NCI-H2196 treated with DMSO at 0.1 percent for 48 hours (cell line): ENCODE data around the gene LONRF3.
"Not testable (repeated sequence)": the region's sequence is repeated elsewhere in the genome, so short reads cannot be mapped to it uniquely, and the experiment has no call there.

Experiments
- DNase-seq: peaks from one replicate; lab custom pipeline; 2025; ENCODE audit not compliant: unreplicated experiment; lab: John Stamatoyannopoulos, UW

The LONRF3 gene

DNA sequence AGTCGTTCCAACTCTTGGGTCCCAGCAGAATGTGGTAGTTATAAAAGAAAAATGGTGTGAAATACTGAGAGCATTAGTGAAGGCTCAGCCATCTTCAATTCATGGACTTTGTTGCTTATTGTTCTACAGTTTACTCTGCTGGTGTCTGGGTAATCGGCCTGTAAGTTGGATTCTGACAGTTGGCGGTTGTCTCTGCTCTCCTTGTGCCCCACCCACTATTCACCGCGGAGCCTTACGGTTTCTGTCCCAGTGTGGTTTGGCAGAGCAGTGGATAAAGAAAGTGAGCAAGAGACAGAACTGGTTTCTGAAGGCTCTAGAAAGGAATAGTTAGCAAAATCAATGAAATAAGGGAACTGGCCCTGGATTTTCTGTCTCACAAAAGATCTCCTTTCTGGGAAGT is 9.1 kb downstream of the LONRF3 start:
- DNase-seq: no peak

DNA sequence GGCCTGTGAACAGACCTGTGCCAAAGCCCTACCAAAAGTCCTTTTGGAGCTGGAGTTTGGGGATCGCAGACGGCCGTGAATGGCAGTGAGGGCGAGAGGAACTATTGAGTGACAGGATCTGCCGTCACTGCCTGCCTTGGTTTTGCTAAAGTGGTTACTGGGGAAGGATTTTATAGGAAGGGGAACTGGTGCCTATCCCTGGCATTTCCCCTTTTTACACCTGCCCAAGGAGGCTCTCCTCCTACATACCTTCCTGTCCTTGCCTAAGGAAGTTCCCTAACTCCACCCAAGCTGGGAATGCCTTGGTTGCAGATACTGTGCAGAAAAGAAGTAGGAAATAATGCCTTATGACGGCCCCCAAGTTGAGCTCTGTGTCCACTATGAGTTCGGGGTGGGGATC is 14.5 kb downstream of the LONRF3 start:
- no peak for DNase-seq

DNA sequence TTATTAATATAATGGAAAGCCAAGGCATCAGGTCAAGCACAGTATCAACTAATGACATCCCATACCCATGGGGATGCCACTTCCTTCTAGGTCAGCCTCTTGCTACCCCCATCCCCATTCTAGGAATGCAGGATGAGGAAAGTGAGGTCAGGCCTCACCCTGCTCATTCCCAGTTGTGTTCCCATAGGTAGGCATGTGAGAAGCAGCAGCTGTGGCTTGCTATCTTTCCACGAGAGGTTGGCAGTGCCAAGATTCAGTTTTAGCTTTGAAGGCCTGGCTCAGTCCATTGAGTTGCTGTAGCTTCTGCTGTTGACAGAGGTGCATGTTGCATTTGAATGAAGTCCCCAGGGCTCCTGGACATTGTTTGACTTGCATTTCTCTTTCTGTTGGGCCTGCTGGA is 15.5 kb downstream of the LONRF3 start:
- no peak for DNase-seq

DNA sequence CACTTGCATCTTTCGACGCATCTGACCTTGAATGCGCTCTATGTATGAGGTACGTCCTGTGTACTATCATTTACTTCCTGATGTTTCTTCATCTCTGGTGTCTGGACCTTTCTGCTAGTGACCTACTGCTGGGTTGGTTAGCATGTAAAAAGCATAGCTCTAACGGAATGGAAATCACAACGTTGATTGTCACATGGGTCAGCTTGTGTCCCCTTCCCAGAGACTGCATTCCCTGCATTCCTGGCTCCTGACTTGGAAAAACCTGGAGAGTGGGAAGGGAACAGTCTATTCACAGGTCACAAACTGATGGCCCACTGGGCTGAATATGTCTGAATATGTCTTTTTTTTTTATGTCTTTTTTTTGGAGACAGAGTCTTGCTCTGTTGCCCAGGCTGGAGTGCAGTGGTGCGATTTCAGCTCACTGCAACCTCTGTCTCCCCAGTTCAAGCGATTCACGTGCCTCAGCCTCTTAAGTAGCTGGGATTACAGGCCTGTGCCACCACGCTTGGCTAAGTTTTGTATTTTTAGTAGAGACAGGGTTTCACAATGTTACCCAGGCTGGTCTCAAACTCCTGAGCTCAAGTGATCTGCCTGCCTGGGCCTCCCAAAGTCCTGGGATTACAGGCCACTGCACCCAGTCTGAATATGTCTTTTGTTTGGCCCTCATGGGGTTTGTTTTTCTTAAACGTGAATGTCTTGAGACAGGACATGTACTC is 16.3 kb downstream of the LONRF3 start:
- DNase-seq: no peak

DNA sequence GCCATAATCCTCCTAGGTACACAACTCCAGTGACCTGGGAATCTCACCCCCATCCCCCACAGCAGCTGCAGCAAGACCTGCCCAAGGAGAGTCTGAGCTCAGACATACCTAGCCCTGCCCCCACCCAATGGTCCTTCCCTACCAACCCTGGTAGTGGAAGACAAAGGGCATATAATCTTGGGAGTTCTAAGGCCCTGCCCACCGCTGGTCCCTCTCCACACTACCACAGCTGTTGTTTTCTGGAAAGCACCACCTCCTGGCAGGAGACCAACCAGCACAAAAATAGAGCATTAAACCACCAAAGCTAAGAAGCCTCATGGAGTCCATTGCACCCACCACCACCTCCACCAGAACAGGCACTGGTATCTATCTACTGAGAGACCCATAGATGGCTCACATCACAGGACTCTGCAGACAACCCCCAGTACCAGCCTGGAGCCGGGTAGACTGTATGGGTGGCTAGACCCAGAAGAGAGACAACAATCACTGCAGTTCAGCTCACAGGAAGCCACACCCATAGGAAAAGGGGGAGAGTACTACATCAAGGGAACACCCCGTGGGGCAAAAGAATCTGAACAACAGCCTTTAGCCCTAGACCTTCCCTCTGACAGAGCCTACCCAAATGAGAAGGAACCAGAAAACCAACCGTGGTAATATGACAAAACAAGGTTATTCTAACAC is 18.2 kb downstream of the LONRF3 start:
- DNase-seq: not testable (repeated sequence)

DNA sequence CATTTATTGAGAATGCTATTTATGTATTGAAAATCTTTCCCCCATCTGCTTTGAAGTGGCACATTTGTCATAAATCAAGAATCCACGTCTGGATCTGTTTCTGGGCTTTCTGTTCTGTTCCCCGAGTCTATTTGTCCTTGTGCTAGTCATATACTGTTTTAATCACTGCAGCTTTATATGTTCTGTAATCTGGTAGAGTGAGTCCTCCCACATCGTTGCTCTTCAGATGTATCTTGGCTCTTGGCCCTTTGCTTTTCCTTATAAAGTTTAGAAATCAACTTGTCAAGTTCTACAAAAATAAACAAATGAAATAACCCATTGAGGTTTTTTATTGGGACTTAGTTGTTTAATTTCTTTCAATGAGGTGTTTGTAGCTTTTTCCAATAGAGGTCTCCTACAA is 29.0 kb downstream of the LONRF3 start:
- DNase-seq: no peak

DNA sequence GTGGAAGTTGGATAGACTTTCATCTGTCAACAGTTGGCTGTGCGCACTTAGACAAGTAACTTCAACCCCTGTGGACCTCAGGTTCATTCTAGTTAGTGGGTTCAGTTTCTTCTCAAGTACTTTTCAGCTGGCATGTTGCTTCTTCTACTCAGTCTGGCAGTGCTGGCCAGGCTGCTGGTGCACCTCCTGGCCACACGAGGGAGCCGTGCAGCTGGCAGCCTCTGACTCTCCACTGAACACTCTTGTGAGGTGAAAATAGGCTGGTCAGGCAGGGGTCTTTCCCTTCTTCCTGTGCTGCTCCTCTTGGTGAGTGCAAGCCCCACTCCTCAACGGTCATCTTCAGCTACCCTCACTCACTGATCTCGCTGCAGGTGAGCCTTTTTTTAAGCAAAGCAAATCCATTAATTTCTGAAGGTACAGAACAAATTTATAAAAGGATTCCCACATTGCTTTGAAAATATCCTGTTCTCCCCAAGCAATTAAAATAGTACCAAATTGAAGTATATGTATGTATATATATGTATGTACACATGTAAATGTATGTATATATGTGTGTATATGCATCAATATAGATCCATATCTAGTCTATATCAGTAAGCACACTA is 30.6 kb downstream of the LONRF3 start:
- no peak for DNase-seq

DNA sequence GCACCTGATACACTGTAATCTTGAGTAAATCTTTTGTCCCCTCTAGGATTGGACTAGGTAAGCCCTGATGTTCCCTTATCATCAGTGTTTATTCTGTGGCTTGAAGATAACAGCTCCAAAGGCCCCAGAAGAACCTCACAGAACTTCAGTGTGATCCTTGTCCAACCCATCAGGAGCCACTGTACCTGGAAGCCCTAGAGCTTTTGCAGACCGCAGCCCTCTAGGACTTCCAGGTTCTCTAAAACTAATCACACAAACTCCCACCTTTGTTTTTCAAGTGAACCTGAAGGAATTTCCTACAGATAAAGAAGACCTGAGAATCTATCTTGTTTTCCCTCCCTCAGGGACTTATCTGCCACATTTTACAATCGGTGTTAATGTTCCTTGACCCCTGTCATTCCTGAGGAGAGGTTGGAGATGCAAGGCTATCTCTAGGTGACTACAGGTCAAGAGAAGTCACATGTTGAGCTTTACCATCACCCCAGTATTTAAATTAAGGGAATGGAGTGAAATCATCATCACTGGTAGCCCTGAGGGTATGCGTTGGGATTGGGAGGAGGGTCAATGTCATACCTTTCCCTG is 32.9 kb downstream of the LONRF3 start:
- DNase-seq: no peak

DNA sequence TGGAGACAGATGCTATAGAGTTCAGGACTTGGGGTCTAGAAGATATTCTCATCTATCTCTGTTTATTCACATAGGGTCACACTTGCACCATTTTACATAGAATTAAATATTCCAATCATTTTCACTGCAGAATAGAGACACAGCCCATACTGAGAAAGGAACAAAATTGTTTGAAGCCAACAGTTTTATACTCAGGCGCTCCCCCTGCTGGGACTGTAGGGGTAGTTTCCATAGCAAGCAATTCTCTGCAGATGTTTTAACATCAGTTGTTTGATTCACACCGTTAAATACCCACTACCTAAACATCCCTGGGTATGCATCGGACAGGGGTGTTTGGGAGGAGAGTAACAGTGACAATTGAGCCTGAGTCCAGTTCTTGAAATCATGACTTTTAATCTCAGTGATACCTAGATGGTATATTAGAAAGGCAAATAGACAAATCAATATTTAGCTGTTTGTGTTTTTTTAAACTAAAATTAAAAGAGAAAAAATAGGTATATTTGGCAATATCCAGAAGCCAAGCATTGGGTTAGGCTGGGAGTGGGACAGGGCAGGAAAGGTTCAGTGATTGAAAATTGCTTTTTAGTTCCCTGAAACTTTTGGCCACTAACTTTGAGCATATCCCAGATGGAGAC is 33.8 kb downstream of the LONRF3 start:
- no peak for DNase-seq

DNA sequence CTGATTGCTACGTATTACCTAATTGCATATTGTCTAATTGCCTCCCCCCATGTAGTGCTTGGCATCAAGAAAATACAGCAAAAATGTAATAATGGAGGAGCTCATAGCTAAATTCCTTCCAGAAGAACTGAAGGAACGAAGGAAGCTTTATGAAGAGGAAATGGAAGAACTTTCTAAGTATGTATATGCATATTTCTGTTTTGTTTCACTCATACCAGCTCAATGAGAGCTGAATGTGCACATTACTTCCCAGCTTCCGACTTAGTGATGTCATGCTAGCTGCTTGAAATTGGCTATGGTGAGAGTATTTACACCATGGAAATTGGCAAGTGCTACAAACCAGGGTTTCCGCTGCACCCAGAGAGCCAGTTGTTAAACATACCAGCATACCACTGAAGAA is 34.7 kb downstream of the LONRF3 start:
- no peak for DNase-seq

DNA sequence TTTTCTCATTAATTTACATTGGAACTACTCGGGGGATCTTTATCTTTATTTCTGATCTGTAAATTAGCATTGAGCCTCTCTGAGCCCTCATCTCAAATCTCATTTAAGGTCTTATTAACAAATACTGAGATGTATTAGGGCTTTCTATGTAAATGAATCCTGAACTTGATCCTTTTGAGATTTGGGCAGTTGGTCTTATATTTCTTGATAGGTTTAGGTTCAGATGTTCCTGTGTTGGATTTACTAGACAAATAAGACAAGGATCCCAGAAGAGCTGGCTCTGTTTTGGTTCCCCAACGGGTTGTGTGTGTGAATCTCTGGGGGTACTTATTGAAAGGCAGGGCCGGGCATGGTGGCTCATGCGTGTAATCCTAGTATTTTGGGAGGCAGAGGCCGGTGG is 36.1 kb downstream of the LONRF3 start:
- DNase-seq: no peak

DNA sequence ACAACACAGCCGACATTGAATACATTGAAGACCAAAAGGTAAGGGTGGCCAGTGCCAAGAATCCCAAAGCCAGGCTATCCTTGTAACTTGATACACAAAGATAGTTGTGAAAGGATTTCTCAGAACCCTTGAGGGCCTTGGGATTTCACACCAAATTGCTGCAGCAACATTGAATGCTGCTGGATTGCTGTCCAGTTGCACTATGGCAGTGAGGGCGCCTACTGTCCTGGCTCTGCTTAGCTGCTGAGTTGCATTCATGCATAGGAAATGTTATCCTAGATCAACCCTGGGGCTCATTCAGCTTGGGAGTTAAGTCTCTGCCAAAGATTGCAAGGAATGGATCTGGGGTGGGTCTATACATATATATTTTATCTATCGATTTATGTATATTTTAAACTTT is 38.7 kb downstream of the LONRF3 start:
- no peak for DNase-seq

DNA sequence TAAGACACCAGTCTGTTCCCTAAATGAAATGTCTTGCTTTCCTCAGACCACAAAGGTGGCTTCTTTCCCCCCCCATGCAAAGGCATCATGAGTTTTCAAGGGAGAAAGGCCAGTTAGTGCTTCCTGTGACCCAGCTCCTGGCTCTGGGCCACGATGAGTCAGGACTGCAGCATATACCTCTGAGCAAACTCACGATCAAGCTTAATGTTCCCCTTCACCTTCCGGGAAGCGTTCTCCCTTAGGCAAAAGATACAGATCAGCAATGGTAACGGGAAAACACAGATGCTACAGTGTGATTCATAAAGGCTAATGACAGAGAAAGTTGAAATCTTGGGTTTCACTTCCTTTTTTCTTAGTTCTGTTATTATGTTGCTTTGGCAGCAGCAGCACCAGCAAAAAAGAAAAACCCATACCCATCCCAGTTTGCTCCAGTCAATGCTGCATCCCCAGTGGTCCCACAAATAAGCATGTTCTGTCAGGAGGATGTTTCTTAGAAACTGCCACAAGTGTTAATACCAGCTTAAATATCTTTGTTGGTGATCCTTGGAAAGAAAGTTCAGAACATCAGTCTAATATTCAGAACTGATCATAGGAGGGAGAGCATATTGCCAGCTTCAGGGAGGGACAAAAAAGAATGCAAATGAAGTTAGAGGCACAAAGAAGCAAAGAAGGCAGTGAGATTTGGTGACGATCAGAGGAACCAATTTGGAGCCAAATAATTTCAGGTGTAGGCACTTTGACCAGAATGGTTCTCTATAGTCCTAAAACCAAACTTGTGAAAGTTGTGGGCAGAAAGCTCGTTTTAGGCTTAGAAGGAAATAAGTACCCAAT is 41.2 kb downstream of the LONRF3 start:
- DNase-seq: no peak

DNA sequence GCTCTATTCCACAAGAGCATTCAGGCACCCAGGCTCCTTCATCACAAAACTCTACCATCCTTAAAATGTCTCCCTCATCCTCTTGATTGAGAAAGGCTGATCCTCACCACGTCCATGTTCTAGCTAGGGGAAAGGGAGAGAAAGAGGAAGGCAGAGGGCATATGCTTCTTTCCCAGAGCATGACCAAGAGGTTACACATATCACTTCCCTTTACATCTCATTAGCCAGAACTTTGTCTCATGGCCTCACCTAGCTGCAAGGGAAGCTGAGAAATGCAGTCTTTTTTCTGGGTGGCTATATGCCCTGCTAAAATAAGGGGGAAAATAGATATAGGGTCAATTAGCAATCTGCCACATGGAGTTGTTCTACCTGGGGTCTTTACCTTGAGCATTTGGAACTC is 42.7 kb downstream of the LONRF3 start:
- DNase-seq: no peak

DNA sequence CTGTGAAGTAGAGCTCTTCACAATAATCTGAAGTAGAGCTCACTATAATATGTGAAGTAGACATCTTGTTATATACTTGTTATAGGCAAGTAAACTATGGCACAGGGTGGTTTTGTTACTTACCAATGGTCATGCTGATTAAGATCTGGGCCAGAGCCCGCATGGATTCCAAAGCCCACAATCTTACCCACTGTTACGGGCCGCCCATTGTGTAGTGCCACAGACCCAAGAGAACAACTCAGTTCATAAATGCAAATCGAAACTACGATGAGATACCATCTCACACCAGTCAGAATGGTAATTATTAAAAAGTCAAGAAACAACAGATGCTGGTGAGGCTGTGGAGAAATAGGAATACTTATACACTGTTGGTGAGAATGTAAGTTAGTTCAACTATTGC is 51.5 kb downstream of the LONRF3 start:
- DNase-seq: no peak

DNA sequence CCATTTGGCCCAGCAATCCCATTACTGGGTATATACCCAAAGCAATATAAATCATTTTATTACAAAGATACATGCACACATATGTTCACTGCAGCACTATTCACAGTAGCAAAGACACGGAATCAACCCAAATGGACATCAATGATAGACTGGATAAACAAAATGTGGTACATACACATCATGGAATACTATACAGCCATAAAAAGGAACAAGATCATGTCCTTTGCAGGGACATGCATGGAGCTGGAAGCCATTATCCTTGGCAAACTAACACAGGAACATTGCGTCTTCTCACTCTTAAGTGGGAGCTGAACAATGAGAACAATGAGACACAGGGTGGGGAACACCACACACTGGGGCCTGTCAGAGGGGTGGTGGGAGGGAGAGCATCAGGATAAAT is 51.9 kb downstream of the LONRF3 start:
- DNase-seq: not testable (repeated sequence)

DNA sequence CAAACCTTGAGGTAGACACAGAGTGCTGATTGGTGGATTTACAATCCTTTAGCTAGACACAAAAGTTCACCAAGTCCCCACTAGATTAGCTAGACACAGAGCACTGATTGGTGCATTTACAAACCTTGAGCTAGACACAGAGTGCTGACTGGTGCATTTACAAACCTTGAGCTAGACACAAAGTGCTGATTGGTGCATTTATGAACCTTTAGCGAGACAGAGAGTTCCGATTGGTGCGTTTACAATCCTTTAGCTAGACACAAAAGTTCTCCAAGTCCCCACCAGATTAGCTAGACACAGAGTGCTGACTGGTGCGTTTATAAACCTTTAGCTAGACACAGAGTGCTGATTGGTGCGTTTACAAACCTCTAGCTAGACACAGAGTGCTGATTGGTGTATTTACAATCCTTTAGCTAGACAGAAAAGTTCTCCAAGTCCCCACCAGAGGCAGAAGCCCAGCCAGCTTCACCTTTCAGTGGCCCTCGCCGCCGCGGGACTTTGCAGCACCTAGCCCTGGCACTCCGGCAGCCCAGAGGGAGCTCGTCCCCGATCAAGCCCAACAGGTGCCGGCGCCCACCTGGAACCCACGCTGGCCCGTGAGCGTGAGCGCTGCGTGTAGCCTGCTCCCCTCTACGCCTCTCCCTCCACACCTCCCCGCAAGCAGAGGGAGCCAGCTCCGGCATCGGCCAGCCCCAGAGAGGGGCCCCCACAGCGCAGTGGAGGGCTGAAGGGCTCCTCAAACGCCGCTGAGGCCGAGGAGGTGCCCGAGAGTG is 53.7 kb downstream of the LONRF3 start:
- not testable (repeated sequence) for DNase-seq

DNA sequence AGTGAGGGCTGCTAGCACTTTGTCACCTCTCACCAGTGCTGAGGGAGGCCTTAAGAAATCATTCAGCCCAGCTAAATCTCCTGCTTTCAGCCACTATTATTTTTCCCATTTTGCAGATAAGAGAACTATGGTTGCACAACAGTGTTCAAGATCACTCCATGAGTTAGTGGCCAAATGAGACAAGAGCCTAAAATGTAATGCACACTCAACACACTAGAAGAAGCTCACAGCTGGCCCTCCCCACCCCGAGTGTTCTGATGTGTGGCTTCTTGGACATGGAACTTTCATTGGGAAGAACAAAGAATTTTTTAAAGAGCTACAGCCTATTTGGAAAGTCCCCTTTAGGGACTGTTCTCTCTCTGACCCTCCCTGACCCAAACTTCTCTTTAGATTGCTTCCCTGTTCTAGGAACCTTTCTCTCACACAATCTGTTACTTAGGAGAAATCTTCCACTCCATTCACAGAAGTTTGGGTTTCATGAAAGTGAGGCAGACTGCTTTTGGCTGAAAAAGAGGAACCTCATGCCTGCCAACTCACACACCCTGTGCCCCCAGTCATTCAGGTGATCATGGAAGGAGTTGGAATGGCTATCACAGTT is 54.4 kb downstream of the LONRF3 start:
- DNase-seq: no peak

DNA sequence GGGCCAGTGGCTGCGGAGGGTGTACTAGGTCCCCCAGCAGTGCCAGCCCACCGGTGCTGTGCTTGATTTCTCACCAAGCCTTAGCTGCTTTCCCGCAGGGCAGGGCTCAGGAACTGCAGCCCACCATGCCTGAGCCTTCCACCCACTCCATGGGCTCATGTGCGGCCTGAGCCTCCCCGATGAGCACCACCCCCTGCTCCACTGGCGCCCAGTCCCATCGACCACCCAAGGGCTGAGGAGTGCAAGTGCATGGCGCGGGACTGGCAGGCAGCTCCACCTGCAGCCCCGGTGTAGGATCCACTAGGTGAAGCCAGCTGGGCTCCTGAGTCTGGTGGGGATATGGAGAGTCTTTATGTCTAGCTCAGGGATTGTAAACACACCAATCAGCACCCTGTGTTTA is 55.2 kb downstream of the LONRF3 start:
- not testable (repeated sequence) for DNase-seq

DNA sequence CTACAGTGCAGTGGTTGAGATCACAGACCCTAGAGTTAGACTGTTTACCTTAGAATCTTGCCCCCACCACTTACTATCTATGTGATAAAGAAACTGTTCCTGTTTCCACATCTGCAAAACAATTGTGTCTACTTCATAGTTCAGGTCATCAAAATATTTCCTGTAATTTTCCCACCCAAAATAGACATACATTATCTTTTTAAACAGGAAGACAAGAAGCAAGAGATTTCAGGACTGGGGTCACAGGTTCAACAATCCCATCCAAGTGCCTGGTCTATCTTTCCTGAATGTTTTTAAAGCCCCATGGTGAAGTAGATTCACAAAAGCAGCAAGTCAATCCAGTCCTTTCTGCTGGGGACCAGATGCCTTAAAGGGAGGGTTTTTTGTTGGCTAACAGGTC is 56.6 kb downstream of the LONRF3 start:
- DNase-seq: no peak
